HepG2 (cell line): ENCODE data around the gene EXOC7. TPM values are rescaled to one million over a fixed set of nuclear protein-coding genes. Genes with fewer than 3 reads are reported as not detected.

ENCODE experiments used
- ATAC-seq: fragments of 200-7000 bp; cut with Tn5 transposase; 3 replicates; pipeline ENCODE4 v1.9.1; 2020; ENCODE audit warnings: mild to moderate bottlenecking, moderate library complexity
- BruUV-seq: library from RNA; stranded (reverse); fragments of 400-500 nt; replicated peaks from 2 replicates; lab custom pipeline; 2021; lab: Mats Ljungman, UMichigan
- CTCF ChIA-PET: fragments of 300-600 bp; formaldehyde crosslinking; extraction: SDS; loops from one replicate; lab custom pipeline; 2021; ENCODE audit warnings: low total read pairs, inconsistent platforms, low intra/inter-chr PET ratio; lab: Yijun Ruan, JAX
- POLR2A ChIA-PET: fragments of 350-600 bp; sonication (Branson Sonifier 250); formaldehyde crosslinking; loops from one replicate; lab custom pipeline; 2020; ENCODE audit warnings: antibody characterized with exemption, inconsistent platforms; lab: Yijun Ruan, JAX
- DNase-seq: peaks from one replicate; pipeline ENCODE4 v3.0.0-alpha.2; 2015; ENCODE audit warnings: low spot score
- FAIRE-seq: peaks from 3 replicates; lab custom pipeline; 2011; peaks lifted over from hg19 to GRCh38; lab: Jason Lieb, UNC
- H2AFZ ChIP-seq: one replicate; pipeline ENCODE4 v1.6.1; 2011; ENCODE audit warnings: low read length, inconsistent platforms
- H3K27ac ChIP-seq: fragments of 300-600 bp; 3 replicates; pipeline ENCODE4 v1.8.0; 2011; ENCODE audit warnings: mixed run types, mild to moderate bottlenecking, mixed read lengths, low read length, inconsistent platforms; ENCODE audit not compliant: insufficient read depth; ENCODE audit errors: extremely low read length
- H3K27me3 ChIP-seq, 2 experiments: fragments of 200-600 bp in 1 of 2; 2 replicates in 1 of 2; 3 replicates in 1 of 2; pipeline versions ENCODE4 v1.6.0 to v1.8.0; 2011; ENCODE audit warnings: low read length in 2 of 2, mild to moderate bottlenecking in 2 of 2, moderate library complexity in 2 of 2, inconsistent platforms in 1 of 2; ENCODE audit not compliant: insufficient read depth in 2 of 2, control insufficient read depth in 1 of 2
- H3K36me3 ChIP-seq, 2 experiments: fragments of 200-600 bp in 1 of 2; replicated peaks in 1 of 2; 2 replicates in 1 of 2; 3 replicates in 1 of 2; pipeline versions ENCODE4 v1.5.1 to v1.8.0; 2011; ENCODE audit warnings: low read length in 2 of 2, inconsistent platforms in 1 of 2; ENCODE audit not compliant: insufficient read depth in 2 of 2, control insufficient read depth in 1 of 2
- H3K4me1 ChIP-seq: 2 replicates; pipeline ENCODE4 v1.5.1; 2012; ENCODE audit warnings: low read length, inconsistent platforms; ENCODE audit not compliant: insufficient read depth
- H3K4me2 ChIP-seq: 2 replicates; pipeline ENCODE4 v1.6.0; 2011; ENCODE audit warnings: low read depth, low read length, inconsistent platforms
- H3K4me3 ChIP-seq, 3 experiments: fragments of 200-600 bp in 1 of 3; sonication (generic), shearing (Covaris generic) in 1 of 3; replicated peaks in 1 of 3; 2 replicates each; pipeline ENCODE4 v1.5.1; 2011 to 2016; ENCODE audit warnings: low read length in 3 of 3, inconsistent platforms in 2 of 3, low read depth in 2 of 3, mild to moderate bottlenecking in 2 of 3, control low read depth in 1 of 3, mixed read lengths in 1 of 3; ENCODE audit not compliant: insufficient read depth in 1 of 3
- H3K79me2 ChIP-seq: one replicate; pipeline ENCODE4 v1.6.1; 2011; ENCODE audit warnings: low read length, inconsistent platforms; ENCODE audit not compliant: insufficient read depth
- H3K9ac ChIP-seq: 2 replicates; pipeline ENCODE4 v1.6.0; 2011; ENCODE audit warnings: mild to moderate bottlenecking, low read depth, low read length, inconsistent platforms; ENCODE audit not compliant: insufficient read depth
- H3K9me3 ChIP-seq: 2 replicates; pipeline ENCODE4 v1.5.1; 2012; ENCODE audit warnings: mild to moderate bottlenecking, low read length
- H4K20me1 ChIP-seq: 2 replicates; pipeline ENCODE4 v1.6.0; 2011; ENCODE audit warnings: inconsistent platforms, mild to moderate bottlenecking, low read length, moderate library complexity; ENCODE audit not compliant: insufficient read depth
- ATAD3A ChIP-seq: sonication (generic); formaldehyde crosslinking; IDR thresholded peaks from 2 replicates; pipeline ENCODE4 v1.4.0; 2020; ENCODE audit warnings: missing genetic modification reagents
- CCAR2 ChIP-seq: fragments of 200-400 bp; formaldehyde crosslinking; optimal IDR thresholded peaks from 2 replicates; pipeline ENCODE3; 2018; ENCODE audit warnings: low read depth, mild to moderate bottlenecking, low read length, moderate library complexity
- FOXJ3 ChIP-seq: sonication (generic); formaldehyde crosslinking; IDR thresholded peaks from 2 replicates; pipeline ENCODE4 v1.4.0; 2020; ENCODE audit warnings: missing genetic modification reagents, mild to moderate bottlenecking, borderline replicate concordance
- GFI1 ChIP-seq: sonication (generic); formaldehyde crosslinking; IDR thresholded peaks from 2 replicates; pipeline ENCODE4 v1.5.0; 2020; ENCODE audit warnings: missing genetic modification reagents, mild to moderate bottlenecking, borderline replicate concordance
- KDM3A ChIP-seq: IDR thresholded peaks from 2 replicates; pipeline ENCODE4 v1.6.1; 2018; ENCODE audit warnings: low read depth, missing compliant biosample characterization
- SP140L ChIP-seq: sonication (generic); formaldehyde crosslinking; IDR thresholded peaks from 2 replicates; pipeline ENCODE4 v1.4.0; 2020; ENCODE audit warnings: missing genetic modification reagents, borderline replicate concordance
- ZBTB7A ChIP-seq: sonication (generic); formaldehyde crosslinking; IDR thresholded peaks from 2 replicates; pipeline ENCODE4 v1.8.0; 2022; ENCODE audit warnings: mild to moderate bottlenecking, missing genetic modification reagents
- ZNF354B ChIP-seq: sonication (generic); formaldehyde crosslinking; IDR thresholded peaks from 2 replicates; pipeline ENCODE4 v1.8.0; 2022; ENCODE audit warnings: mild to moderate bottlenecking, missing genetic modification reagents
- ZNF382 ChIP-seq: sonication (generic); formaldehyde crosslinking; IDR thresholded peaks from 2 replicates; pipeline ENCODE4 v1.5.0; 2020; ENCODE audit warnings: missing genetic modification reagents, mild to moderate bottlenecking, borderline replicate concordance
- ZNF501 ChIP-seq: sonication (generic); formaldehyde crosslinking; IDR thresholded peaks from 2 replicates; pipeline ENCODE4 v1.5.1; 2020; ENCODE audit warnings: mild to moderate bottlenecking, moderate library complexity, missing genetic modification reagents
- WGBS: methylation state at CpG from one replicate; pipeline ENCODE4 v1.1.6; 2017; ENCODE audit warnings: low lambda C conversion rate; 5-methylcytosine and 5-hydroxymethylcytosine counted together
- in situ Hi-C: cut with HindIII; loops from 2 replicates; pipeline ENCODE4 v1.10.0; 2017; ENCODE audit warnings: low pct_unique_long_range_greater_than_20kb; ENCODE audit not compliant: extremely low pct_ligation_motif_present
- intact Hi-C: fragments of 100-400 bp; cut with micrococcal nuclease; formaldehyde crosslinking; loops from one replicate; pipeline ENCODE4 v1.10.0; 2022; ENCODE audit not compliant: unreplicated experiment
- polyA plus RNA-seq, 8 experiments: library from polyadenylated mRNA; depleted of rRNA in 3 of 8; stranded (reverse) in 7 of 8; unstranded in 1 of 8; fragments of >200 nt; fragmentation: Illumina TruSeq in 4 of 8; extraction: Trizol in 4 of 8; gene quantifications; 2 replicates each; pipeline versions ENCODE4 v1.2.1 to v1.2.3, GENCODE V29; 2011 to 2016; ENCODE audit warnings: low read depth in 4 of 8, missing spikeins in 1 of 8, mixed read lengths in 1 of 8; ENCODE audit not compliant: insufficient read depth in 1 of 8
- total RNA-seq, 5 experiments: library from RNA; depleted of rRNA; stranded (reverse); fragments of >200 nt; fragmentation: Illumina TruSeq; extraction: Trizol; gene quantifications; 2 replicates each; pipeline ENCODE4 v1.2.3, GENCODE V29; 2016; ENCODE audit warnings: low read depth in 1 of 5
- TF ChIP-seq, protein P1 (sequence below): sonication (generic); formaldehyde crosslinking; IDR thresholded peaks from 2 replicates; pipeline ENCODE4 v1.8.0; 2022; ENCODE audit warnings: missing genetic modification reagents, low read depth, mild to moderate bottlenecking, borderline replicate concordance
- TF ChIP-seq, protein P2 (sequence below): sonication (generic); formaldehyde crosslinking; IDR thresholded peaks from 2 replicates; pipeline ENCODE4 v1.4.0; 2020; ENCODE audit warnings: missing genetic modification reagents
- TF ChIP-seq, protein P3 (sequence below): fragments of 450-650 bp; IDR thresholded peaks from 2 replicates; pipeline ENCODE4 v1.6.1; 2017; ENCODE audit warnings: mild to moderate bottlenecking

EXOC7 gene
- total and polyA plus RNA-seq, 2 of the 13 experiments (the other 11 are each of a cell fraction or from before 2014, with no cell fraction given), result 86.9 to 116 TPM

DNA sequence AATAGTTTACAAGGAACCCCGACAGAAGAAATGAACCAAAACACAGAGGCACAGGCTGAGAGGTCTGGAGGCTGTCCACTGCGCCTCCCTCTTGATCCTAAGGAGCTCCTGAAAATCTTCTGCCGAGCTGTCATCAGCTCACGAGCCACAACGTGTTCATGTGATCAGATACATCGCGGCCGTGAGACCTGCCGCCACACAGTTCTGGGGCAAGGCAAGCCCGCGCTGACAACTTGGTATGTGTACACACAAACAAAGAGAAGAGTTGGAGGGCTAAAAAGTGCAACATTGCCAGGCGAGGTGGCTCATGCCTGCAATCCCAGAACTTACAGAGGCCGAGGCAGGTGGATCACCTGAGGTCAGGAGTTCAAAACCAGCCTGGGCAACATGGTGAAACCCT, 7.6 kb downstream of the EXOC7 start:
- FAIRE-seq (no peak), DNase-seq (no peak), ATAC-seq (no peak)
- in situ Hi-C loops, result no loop called here
- H3K27ac ChIP-seq, result no peak overlapping the region
- ChIA-PET CTCF (no interaction called here), POLR2A (interaction anchor here (1.8 kb wide), 1 partner anchor 10 kb away, joined by 7 read pairs; no protein-coding TSS in a partner anchor)
- no peaks in the 10 kb centered on the region for H4K20me1 ChIP-seq
- no TSS peak for BruUV-seq
- H3K4me3 ChIP-seq, result no peak overlapping the region
- H3K4me1 ChIP-seq, result no peaks in the 10 kb centered on the region
- no peaks in the 10 kb centered on the region for H3K27me3 ChIP-seq
- no peak overlapping the region for H3K9ac ChIP-seq
- 93% methylated on average over 13 of the region's 13 CpGs for WGBS
- H3K4me2 ChIP-seq, result no peak overlapping the region
- intact Hi-C loops, result no loop called here
- no peak for TF ChIP-seq KDM3A
- TF ChIP-seq FOXJ3 (CRISPR knock-in tag), result no peak
- TF ChIP-seq, protein P1, sequence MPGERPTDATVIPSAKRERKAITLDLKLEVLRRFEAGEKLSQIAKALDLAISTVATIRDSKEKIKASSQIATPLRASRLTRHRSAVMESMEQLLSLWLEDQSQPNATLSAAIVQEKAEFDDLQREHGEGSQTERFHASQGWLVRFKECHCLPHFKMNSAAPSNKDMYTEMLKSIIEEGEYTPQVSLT (CRISPR knock-in tag), result no peak
- no peak for TF ChIP-seq GFI1
- TF ChIP-seq ATAD3A (CRISPR knock-in tag), result no peak
- TF ChIP-seq SP140L (CRISPR knock-in tag), result no peak
- no peaks in the 10 kb centered on the region for H3K9me3 ChIP-seq
- H2AFZ ChIP-seq, result no peak overlapping the region
- peaks cover 41 to 79% of the 10 kb centered on the region in 2 experiments for H3K36me3 ChIP-seq
- H3K79me2 ChIP-seq, result no peaks in the 10 kb centered on the region

DNA sequence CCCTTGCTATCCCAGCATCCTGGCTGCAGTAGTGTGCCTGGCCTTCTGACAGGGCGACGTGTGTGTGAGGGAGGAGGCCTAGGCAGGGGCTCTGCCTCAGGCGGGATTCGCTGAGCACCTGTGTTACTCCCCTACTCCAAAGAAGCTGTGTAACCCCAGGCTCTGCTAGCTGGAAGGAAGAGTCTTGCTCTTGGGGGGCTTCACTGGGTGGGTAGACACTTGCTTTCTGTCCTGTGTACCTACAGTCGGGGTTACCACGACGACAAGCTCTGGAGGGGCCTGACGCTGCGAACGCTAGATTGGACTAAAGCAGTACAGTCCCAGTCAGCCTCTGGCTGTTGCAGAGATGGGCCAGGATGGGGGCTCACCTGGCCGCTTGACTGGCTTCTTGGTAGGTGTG, 9.5 kb downstream of the EXOC7 start:
- CTCF ChIA-PET, result no interaction called here
- DNase-seq, result no peak
- intact Hi-C loops (no loop called here), in situ Hi-C loops (no loop called here)
- no peak for FAIRE-seq
- 93% methylated on average over 11 of the region's 11 CpGs for WGBS
- no peak overlapping the region for H3K9ac ChIP-seq
- H2AFZ ChIP-seq, result no peak overlapping the region
- ATAC-seq, result no peak
- H3K4me1 ChIP-seq, result no peaks in the 10 kb centered on the region
- H3K27ac ChIP-seq, result no peak overlapping the region
- H3K4me2 ChIP-seq, result no peak overlapping the region
- H3K79me2 ChIP-seq, result no peaks in the 10 kb centered on the region
- no peaks in the 10 kb centered on the region for H4K20me1 ChIP-seq
- H3K27me3 ChIP-seq, result no peaks in the 10 kb centered on the region
- no peak overlapping the region for H3K4me3 ChIP-seq
- BruUV-seq, result no TSS peak
- no peaks in the 10 kb centered on the region for H3K9me3 ChIP-seq
- H3K36me3 ChIP-seq, result peaks cover 53 to 86% of the 10 kb centered on the region in 2 experiments
- POLR2A ChIA-PET, result no interaction called here
- TF ChIP-seq, protein P2, sequence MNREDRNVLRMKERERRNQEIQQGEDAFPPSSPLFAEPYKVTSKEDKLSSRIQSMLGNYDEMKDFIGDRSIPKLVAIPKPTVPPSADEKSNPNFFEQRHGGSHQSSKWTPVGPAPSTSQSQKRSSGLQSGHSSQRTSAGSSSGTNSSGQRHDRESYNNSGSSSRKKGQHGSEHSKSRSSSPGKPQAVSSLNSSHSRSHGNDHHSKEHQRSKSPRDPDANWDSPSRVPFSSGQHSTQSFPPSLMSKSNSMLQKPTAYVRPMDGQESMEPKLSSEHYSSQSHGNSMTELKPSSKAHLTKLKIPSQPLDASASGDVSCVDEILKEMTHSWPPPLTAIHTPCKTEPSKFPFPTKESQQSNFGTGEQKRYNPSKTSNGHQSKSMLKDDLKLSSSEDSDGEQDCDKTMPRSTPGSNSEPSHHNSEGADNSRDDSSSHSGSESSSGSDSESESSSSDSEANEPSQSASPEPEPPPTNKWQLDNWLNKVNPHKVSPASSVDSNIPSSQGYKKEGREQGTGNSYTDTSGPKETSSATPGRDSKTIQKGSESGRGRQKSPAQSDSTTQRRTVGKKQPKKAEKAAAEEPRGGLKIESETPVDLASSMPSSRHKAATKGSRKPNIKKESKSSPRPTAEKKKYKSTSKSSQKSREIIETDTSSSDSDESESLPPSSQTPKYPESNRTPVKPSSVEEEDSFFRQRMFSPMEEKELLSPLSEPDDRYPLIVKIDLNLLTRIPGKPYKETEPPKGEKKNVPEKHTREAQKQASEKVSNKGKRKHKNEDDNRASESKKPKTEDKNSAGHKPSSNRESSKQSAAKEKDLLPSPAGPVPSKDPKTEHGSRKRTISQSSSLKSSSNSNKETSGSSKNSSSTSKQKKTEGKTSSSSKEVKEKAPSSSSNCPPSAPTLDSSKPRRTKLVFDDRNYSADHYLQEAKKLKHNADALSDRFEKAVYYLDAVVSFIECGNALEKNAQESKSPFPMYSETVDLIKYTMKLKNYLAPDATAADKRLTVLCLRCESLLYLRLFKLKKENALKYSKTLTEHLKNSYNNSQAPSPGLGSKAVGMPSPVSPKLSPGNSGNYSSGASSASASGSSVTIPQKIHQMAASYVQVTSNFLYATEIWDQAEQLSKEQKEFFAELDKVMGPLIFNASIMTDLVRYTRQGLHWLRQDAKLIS, result no peak
- TF ChIP-seq CCAR2 (no peak), ZNF382 (CRISPR knock-in tag) (no peak), ZNF354B (CRISPR knock-in tag) (no peak), ZNF501 (no peak), ZBTB7A (CRISPR knock-in tag) (no peak)
- TF ChIP-seq, protein P3, sequence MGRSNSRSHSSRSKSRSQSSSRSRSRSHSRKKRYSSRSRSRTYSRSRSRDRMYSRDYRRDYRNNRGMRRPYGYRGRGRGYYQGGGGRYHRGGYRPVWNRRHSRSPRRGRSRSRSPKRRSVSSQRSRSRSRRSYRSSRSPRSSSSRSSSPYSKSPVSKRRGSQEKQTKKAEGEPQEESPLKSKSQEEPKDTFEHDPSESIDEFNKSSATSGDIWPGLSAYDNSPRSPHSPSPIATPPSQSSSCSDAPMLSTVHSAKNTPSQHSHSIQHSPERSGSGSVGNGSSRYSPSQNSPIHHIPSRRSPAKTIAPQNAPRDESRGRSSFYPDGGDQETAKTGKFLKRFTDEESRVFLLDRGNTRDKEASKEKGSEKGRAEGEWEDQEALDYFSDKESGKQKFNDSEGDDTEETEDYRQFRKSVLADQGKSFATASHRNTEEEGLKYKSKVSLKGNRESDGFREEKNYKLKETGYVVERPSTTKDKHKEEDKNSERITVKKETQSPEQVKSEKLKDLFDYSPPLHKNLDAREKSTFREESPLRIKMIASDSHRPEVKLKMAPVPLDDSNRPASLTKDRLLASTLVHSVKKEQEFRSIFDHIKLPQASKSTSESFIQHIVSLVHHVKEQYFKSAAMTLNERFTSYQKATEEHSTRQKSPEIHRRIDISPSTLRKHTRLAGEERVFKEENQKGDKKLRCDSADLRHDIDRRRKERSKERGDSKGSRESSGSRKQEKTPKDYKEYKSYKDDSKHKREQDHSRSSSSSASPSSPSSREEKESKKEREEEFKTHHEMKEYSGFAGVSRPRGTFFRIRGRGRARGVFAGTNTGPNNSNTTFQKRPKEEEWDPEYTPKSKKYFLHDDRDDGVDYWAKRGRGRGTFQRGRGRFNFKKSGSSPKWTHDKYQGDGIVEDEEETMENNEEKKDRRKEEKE, result no peak
